Cerebellar cortex (tissue), 1 donor: ENCODE results near the gene SLX4IP.
"Not testable (repeated sequence)": the region's sequence is repeated elsewhere in the genome, so short reads cannot be mapped to it uniquely, and the experiment has no call there.

ENCODE experiments used
- DNase-seq: peaks from one replicate; pipeline ENCODE4 v3.0.0-alpha.2; 2015; ENCODE audit warnings: low spot score

The SLX4IP gene

GRCh38 chr20:10603971-10604864 lies 169.1 kb downstream of the SLX4IP start:
- DNase-seq: no peak

- DNase-seq: no peak
Measured at GRCh38 chr20:10604865-10605440, 169.8 kb downstream of the SLX4IP start.

- DNase-seq: no peak
Measured at GRCh38 chr20:10605547-10606195, 170.6 kb downstream of the SLX4IP start.

DNA sequence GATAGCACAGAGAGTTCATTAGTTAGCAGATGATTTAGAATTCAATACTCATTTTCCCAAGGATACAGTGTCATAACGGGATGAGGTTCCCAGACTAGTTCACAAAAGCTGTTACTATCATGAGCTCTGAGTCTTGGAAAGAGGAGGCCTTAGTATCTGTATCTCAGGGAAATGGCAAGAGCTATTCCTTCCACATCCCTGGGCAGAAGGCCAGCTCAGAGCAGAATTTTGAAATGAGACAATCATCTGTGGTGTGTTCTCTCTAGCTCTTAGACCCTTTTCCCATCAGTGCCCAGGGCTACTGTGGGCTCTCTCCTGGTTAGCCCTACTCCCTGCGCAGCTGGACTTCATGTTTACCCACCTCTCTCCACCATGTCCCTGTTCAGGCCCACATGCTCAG lies 174.2 kb downstream of the SLX4IP start:
- DNase-seq: no peak

DNA sequence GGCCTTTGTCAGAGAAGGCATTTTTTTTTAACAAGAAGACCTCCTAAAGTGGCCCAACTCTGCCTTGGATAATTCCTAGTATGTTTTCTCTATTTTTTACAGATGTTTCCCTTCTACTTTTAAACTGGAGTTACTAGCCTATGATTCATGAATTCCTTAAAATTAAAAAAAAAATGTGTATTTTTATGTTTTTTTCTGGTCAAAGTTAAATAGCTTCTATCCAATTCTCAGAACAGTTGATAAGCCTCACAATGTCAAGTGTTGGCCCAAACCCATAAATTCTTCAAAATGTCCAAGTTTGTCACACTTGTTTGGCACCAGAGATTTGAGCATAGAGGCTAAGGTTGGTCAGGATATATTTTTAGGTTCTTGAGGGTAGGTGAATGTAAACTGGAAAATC lies 174.7 kb downstream of the SLX4IP start:
- DNase-seq: no peak

DNA sequence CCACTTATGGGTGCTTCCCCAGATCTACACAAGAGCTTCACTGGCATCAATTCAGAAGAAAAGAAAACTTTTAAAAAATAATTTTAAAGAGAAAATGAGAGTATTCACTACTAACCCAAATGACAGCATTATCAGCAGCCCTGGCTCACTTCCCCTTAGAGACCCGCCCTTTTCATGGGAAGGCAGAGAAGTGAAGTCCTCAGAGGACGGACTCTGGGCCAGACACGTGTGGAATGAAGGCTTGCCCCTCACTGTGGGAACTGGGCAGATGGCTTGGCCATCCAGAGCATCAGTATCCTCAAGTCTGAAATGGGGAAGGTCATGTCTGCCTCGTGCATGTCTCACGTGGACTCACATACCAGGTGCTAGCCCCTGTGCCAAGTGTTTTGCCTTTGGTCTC lies 175.1 kb downstream of the SLX4IP start:
- DNase-seq: no peak

- DNase-seq: no peak
Measured at GRCh38 chr20:10611357-10611756, 176.3 kb downstream of the SLX4IP start.

- DNase-seq: not testable (repeated sequence)
Measured at GRCh38 chr20:10613426-10613825, 178.3 kb downstream of the SLX4IP start.

DNA sequence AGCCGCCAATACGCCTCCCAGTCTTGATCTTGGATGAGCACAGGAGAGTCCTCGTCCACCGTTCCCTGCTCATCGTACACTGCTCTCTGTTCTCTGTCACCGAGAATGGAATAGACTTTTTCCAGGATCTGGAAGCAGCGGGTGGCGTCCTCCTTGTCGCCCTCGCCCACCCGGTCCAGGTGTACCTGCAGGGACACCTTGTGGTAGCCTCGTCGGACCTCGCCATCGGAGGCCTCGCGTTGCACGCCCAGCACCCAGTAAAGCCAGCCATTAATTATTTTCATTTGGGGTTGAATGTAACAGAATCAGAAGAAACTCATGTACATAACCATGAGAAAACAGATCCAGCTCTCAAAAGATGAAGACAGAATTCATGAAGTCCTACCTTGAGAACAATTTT lies 178.8 kb downstream of the SLX4IP start:
- DNase-seq: no peak

DNA sequence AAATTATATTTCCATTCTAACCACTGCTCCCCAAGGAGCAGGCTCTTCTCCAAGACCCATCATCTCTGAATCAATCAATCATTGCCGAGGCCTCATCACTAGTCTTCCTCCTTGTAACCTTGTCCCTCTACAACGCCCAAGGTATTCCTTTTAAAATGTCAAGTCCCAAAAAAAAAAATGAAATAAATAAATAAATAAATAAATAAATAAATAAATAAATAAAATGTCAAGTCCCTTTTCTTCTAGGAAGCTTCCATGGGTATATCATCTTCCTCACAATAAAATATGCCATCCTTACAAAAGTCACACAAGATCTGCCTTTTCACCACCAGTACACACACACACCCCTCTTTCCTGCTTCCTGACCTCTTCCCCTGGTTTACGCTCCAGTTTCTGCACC lies 181.1 kb downstream of the SLX4IP start:
- no peak for DNase-seq

GRCh38 chr20:10617549-10618133 lies 182.5 kb downstream of the SLX4IP start:
- not testable (repeated sequence) for DNase-seq

DNA sequence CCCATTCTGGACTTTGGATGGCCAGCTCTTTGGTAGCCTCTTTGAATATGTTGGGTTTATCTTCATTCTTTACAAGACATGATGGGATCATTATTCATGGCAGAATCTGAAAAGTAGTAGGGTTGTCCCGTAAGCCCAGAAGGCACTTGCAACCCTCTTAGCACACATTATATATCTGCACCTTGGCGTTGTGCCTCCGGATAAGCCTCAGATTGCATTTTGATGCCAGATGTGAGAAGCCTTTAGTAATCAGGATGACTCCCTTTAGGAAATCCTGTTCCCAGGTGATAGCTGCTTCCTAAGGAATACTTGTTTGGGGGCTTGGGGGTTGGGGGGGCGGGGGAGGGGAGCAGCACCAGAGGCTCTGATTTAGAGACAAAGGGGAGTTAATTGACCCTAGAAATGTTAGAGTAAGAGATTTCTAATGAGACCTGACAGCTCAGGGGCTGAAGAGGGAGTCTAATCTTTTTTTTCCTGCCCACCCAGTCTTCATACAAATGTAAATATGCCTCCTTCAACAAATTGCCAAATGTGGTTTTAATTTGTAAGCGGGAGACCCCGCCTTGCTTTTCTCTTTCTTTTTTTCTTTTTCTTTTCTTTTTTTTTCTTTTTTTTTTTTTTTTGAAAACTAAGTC lies 183.6 kb downstream of the SLX4IP start:
- no peak for DNase-seq

- DNase-seq: no peak
Measured at GRCh38 chr20:10619427-10619826, 184.3 kb downstream of the SLX4IP start.

DNA sequence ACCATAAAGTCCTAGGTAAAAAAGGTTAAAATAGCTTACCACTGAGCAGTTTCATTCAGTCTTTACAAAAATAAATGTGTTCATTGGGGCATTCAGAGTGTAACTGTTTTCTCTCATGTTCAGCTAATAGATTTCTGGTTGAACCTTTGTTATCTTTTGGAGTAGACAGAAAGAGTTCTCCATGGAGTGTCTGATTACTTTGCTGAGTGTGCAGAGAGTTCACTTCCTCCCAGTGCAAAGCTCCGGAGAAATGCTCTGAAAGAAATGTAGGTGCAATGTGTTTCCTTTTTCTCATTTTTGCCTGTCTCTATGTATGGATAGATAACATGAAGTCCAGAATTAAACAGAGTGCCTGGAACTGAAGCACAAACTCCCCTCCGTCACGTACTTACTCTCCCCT lies 186.0 kb downstream of the SLX4IP start:
- DNase-seq: no peak

GRCh38 chr20:10622657-10623418 lies 187.7 kb downstream of the SLX4IP start:
- no peak for DNase-seq

- DNase-seq: no peak
Measured at GRCh38 chr20:10625641-10626040, 190.5 kb downstream of the SLX4IP start.

GRCh38 chr20:10626896-10627295 lies 191.8 kb downstream of the SLX4IP start:
- no peak for DNase-seq

GRCh38 chr20:10629946-10630650 lies 195.0 kb downstream of the SLX4IP start:
- DNase-seq: no peak

DNA sequence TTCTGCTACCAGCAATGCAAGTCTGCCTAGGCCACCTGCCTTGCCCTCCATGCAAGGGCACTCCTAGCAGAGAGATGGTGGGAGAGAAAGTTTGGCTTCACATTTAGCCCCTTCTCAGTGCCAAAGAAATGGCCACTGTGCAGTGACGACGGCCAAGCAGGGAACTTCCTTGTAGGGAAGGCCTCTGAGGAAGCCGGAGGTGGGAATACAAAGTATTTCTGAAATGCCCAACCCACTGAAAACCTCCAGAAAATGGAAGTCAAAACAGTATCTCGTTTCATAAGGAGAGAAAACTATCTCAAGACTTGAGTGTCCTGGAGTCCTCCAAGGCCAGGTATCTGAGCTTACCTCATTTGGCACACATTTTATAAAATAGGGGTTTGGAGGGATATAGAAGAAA lies 196.0 kb downstream of the SLX4IP start:
- no peak for DNase-seq

- DNase-seq: no peak
Measured at GRCh38 chr20:10632721-10633509, 197.8 kb downstream of the SLX4IP start.
